Left lung (tissue), 10 donors: ENCODE measurements around the gene MFF. TPM values are rescaled to one million over a fixed set of nuclear protein-coding genes. Genes with fewer than 3 reads are reported as not detected.
A peak's percentile ranks its signal among the peaks of the same experiment; 100 is the strongest.
"Not testable (repeated sequence)": the region's sequence is repeated elsewhere in the genome, so short reads cannot be mapped to it uniquely, and the experiment has no call there.

Experiments
- ATAC-seq: fragments of 200-7000 bp; cut with Tn5 transposase; one replicate; pipeline ENCODE4 v1.9.1; 2020; ENCODE audit warnings: moderate library complexity
- DNase-seq, 4 donors: peaks; one replicate each; pipeline ENCODE4 v3.0.0-alpha.2; 2013 to 2020
- H3K27ac ChIP-seq, 2 donors: fragments of 200-600 bp; sonication (generic) in 1 of 2; one replicate each; pipeline versions ENCODE4 v1.5.0 to v1.8.0; 2020 to 2021
- H3K27me3 ChIP-seq, 2 donors: fragments of 200-600 bp; sonication (generic) in 1 of 2; one replicate each; pipeline versions ENCODE4 v1.5.0 to v1.8.0; 2020 to 2021
- H3K36me3 ChIP-seq, 2 donors: fragments of 200-600 bp; sonication (generic) in 1 of 2; one replicate each; pipeline versions ENCODE4 v1.5.0 to v1.8.0; 2020 to 2021
- H3K4me1 ChIP-seq, 2 donors: fragments of 200-600 bp; one replicate each; pipeline ENCODE4 v1.8.0; 2021
- H3K4me3 ChIP-seq, 2 donors: fragments of 200-600 bp; sonication (generic) in 1 of 2; one replicate each; pipeline versions ENCODE4 v1.5.0 to v1.8.0; 2020 to 2021; ENCODE audit warnings: mild to moderate bottlenecking in 1 of 2
- H3K9me3 ChIP-seq, 2 donors: fragments of 200-600 bp; sonication (generic) in 1 of 2; one replicate each; pipeline versions ENCODE4 v1.5.0 to v1.8.0; 2020 to 2021
- intact Hi-C, 2 donors: fragments of 100-400 bp; cut with DNase I; formaldehyde crosslinking; loops; one replicate each; pipeline versions ENCODE4 v1.11.2 to v1.14.2; 2022
- polyA plus RNA-seq, 6 donors: library from polyadenylated mRNA; unstranded; fragments of 120-200 nt; gene quantifications; one replicate each; pipeline ENCODE4 v1.2.1, GENCODE V29; 2013; ENCODE audit not compliant: insufficient read length in 6 of 6
- total RNA-seq, 2 donors: library from RNA; stranded (reverse); fragmentation: NEBNext Ultra II Directional; extraction: Animal tissue kit (Norgen Biotek cat#: 25700); gene quantifications; one replicate each; pipeline ENCODE4 v1.2.1, GENCODE V29; 2021
- TF ChIP-seq, protein P1 (sequence below), 2 donors: fragments of 200-600 bp; sonication (generic) in 1 of 2; IDR thresholded peaks; one replicate each; pipeline versions ENCODE4 v1.5.0 to v1.8.0; 2021; ENCODE audit warnings: antibody characterized with exemption in 2 of 2
- donor health status: DM: no; HTN: yes; CAD: no.
- donor health status: DM: no; HTN: no; CAD: no.

Gene MFF
- total and polyA plus RNA-seq, 8 donors = 53.2 to 124 (median 106) TPM

DNA sequence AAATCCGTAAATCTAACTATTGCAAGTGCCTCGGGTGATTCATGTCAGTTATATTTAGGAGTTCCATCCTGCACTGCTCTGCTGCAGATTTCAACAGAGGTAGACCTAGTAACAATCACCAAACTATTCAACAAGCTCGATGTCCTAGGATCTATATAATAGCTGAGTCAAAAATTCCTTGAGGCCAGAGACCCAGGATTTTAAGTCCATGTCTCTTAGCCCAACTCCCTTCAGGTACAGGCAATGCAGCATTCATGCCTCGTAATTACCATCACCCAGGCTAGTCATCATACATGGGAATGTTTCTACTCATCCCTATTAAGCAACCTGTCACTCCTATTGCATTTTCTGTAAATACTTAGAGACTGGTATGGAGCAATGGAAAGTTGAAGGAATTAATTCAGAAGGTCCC lies 53.3 kb downstream of the MFF start:
- ATAC-seq (no peak), DNase-seq (no peak)
- Histone ChIP-seq H3K9me3 (no peaks in the 10 kb centered on the region), H3K36me3 (no peaks in the 10 kb centered on the region), H3K4me3 (no peak overlapping the region), H3K27ac (no peak overlapping the region), H3K27me3 (no peaks in the 10 kb centered on the region), H3K4me1 (peaks cover 0 to 4% of the 10 kb centered on the region in 2 donors)
- intact Hi-C loops = no loop called here
- TF ChIP-seq, protein P1, sequence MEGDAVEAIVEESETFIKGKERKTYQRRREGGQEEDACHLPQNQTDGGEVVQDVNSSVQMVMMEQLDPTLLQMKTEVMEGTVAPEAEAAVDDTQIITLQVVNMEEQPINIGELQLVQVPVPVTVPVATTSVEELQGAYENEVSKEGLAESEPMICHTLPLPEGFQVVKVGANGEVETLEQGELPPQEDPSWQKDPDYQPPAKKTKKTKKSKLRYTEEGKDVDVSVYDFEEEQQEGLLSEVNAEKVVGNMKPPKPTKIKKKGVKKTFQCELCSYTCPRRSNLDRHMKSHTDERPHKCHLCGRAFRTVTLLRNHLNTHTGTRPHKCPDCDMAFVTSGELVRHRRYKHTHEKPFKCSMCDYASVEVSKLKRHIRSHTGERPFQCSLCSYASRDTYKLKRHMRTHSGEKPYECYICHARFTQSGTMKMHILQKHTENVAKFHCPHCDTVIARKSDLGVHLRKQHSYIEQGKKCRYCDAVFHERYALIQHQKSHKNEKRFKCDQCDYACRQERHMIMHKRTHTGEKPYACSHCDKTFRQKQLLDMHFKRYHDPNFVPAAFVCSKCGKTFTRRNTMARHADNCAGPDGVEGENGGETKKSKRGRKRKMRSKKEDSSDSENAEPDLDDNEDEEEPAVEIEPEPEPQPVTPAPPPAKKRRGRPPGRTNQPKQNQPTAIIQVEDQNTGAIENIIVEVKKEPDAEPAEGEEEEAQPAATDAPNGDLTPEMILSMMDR (IDR thresholded peaks at IDR 0.05) = no peak

DNA sequence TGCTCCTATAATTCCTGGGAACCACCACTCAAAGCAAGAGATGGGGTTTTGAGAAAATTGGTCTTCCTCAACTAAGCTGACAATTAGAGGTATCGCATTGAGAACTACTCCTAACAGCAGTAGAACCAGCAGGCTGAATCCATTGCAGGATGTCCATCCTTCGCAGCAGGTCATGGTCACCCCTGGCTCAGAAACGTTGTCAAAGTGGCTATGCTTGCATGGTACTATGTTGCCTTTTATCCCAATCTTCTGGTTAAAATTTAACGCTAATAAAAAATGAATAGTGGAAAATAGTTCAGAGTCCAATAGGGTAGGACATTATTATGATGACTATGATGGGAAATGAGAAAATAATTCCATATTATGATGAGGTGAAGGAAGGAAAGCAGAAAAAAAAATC lies 54.0 kb downstream of the MFF start, which contains the start of gene TM4SF20:
Gene TM4SF20 (minus strand): TSS at position 212 of the 400 bp plus-strand sequence. CDS start 38 bp downstream, at position 174.
- H3K4me1 ChIP-seq = peaks cover 0 to 4% of the 10 kb centered on the region in 2 donors
- DNase-seq = no peak
- H3K4me3 ChIP-seq = no peak within 1 kb of the TSS
- H3K36me3 ChIP-seq = no peaks in the 10 kb centered on the region
- peaks cover 0 to 3% of the 10 kb centered on the region in 2 donors for H3K27me3 ChIP-seq
- TF ChIP-seq, protein P1 (IDR thresholded peaks at IDR 0.05) = no peak
- intact Hi-C loops = no loop called here
- no peak for ATAC-seq
- no peak within 1 kb of the TSS for H3K27ac ChIP-seq
- H3K9me3 ChIP-seq = no peaks in the 10 kb centered on the region

DNA sequence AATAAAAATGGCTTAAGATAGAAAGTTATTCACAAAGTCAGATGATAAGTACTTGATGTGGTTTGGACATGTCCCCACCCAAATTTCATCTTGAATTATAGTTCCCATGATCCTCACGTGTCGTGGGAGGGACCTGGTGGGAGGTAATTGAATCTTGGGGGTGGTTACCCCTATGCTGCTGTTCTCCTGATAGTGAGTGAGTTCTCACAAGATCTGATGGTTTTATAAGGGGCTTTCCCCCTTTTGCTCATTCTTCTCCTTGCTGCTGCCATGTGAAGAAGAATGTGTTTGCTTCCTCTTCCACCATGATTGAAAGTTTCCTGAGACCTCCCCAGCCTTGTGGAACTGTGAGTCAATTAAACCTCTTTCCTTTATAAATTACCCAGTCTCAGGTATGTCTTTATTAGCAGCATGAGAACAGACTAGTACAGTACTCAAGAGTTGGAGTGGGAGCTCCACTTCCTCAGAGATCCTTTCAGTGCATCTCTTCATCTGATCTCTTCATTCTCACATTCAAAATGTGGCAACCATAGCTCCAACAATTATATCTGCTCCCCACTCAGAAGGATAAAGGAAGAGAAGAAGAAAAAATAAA lies 57.3 kb downstream of the MFF start:
- DNase-seq, H3K27ac ChIP-seq, H3K4me3 ChIP-seq, H3K27me3 ChIP-seq, H3K9me3 ChIP-seq, H3K36me3 ChIP-seq, intact Hi-C loops, ATAC-seq: not testable (repeated sequence)
- H3K4me1 ChIP-seq = peaks cover 0 to 19% of the 10 kb centered on the region in 2 donors

- H3K27me3 ChIP-seq = peaks cover 0 to 4% of the 10 kb centered on the region in 2 donors
- H3K27ac ChIP-seq = no peak overlapping the region
- ATAC-seq = no peak
- H3K4me1 ChIP-seq = peaks cover 0 to 25% of the 10 kb centered on the region in 2 donors
- H3K4me3 ChIP-seq = no peak overlapping the region
- no peaks in the 10 kb centered on the region for H3K36me3 ChIP-seq
- DNase-seq = no peak
- intact Hi-C loops = no loop called here
- H3K9me3 ChIP-seq = no peaks in the 10 kb centered on the region
- TF ChIP-seq, protein P1 (IDR thresholded peaks at IDR 0.05) = no peak
These were observed 58.6 kb downstream of the MFF start for GRCh38 chr2:227383686-227384085.

- intact Hi-C loops = no loop called here
- DNase-seq (no peak), ATAC-seq (no peak)
- Histone ChIP-seq H3K4me3 (no peak overlapping the region), H3K4me1 (peaks cover 0 to 30% of the 10 kb centered on the region in 2 donors), H3K36me3 (no peaks in the 10 kb centered on the region), H3K27me3 (peaks cover 0 to 4% of the 10 kb centered on the region in 2 donors), H3K27ac (no peak overlapping the region), H3K9me3 (no peaks in the 10 kb centered on the region)
- TF ChIP-seq, protein P1 (IDR thresholded peaks at IDR 0.05) = no peak
These were observed 61.6 kb downstream of the MFF start for GRCh38 chr2:227386630-227387029.

DNA sequence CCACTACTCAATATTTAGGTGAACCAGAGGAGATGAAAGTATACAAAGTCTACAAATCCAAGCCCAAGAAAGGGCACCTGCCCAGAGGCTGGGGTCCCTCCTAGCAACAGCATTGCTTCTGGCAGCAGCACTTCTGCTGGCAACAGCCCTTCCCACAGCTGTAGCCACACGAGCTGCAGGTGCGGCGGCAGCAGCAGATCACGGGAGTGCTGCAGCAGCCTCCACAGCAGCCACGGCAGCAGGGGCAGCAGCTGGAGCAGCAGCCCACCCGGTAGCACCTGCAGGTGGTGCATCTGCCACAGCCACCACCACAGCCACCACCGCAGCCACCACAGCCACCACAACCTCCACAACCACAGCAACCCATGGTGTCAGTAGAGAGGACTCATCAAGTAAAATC lies 62.5 kb downstream of the MFF start, which contains the start of gene SCYGR1:
Gene SCYGR1 (minus strand): TSS at position 367 of the 400 bp plus-strand sequence. CDS start 0 bp downstream, at position 367.
- intact Hi-C loops = not testable (repeated sequence)

More for the DNA sequence above, 62.5 kb downstream of the MFF start, which contains the start of gene SCYGR1:
- peak within 1 kb of the TSS in 1 of 2 donors; percentile 33 for H3K27ac ChIP-seq
- not testable (repeated sequence) for H3K27me3 ChIP-seq, ATAC-seq, DNase-seq, H3K36me3 ChIP-seq, H3K4me3 ChIP-seq, H3K9me3 ChIP-seq
- peaks cover 0 to 30% of the 10 kb centered on the region in 2 donors for H3K4me1 ChIP-seq
